Fibroblast of lung (primary cell): Measurements from ENCODE around the gene TWIST2. TPM values are rescaled to one million over a fixed set of nuclear protein-coding genes. Genes with fewer than 3 reads are reported as not detected.

Experiments
- DNase-seq, 2 donors: peaks; one replicate each; pipeline versions ENCODE4 v3.0.0 to v3.0.0-alpha.2; 2010; ENCODE audit warnings: low read depth in 2 of 2
- H2AFZ ChIP-seq: 2 replicates; pipeline ENCODE4 v1.5.1; 2012; ENCODE audit warnings: low read length, control low read depth, inconsistent platforms
- H3K27ac ChIP-seq: 2 replicates; pipeline ENCODE4 v1.5.1; 2011; ENCODE audit warnings: low read length, control low read depth; ENCODE audit not compliant: insufficient read depth
- H3K27me3 ChIP-seq: 2 replicates; pipeline ENCODE4 v1.5.1; 2011; ENCODE audit warnings: mild to moderate bottlenecking, low read length; ENCODE audit not compliant: control insufficient read depth, insufficient read depth
- H3K36me3 ChIP-seq: 2 replicates; pipeline ENCODE4 v1.5.1; 2011; ENCODE audit warnings: low read length; ENCODE audit not compliant: control insufficient read depth, insufficient read depth
- H3K4me1 ChIP-seq: 2 replicates; pipeline ENCODE4 v1.5.1; 2011; ENCODE audit warnings: low read length; ENCODE audit not compliant: control insufficient read depth, insufficient read depth; ENCODE audit errors: extremely low read depth
- H3K4me2 ChIP-seq: 2 replicates; pipeline ENCODE4 v1.5.1; 2011; ENCODE audit warnings: low read length, control low read depth; ENCODE audit not compliant: insufficient read depth; ENCODE audit errors: extremely low read depth
- H3K4me3 ChIP-seq, 4 experiments: fragments of 200-600 bp in 1 of 4; sonication (generic) in 1 of 4; replicated peaks in 1 of 4; 2 replicates each; pipeline ENCODE4 v1.5.1; 2011 to 2016; ENCODE audit warnings: low read length in 4 of 4, low read depth in 3 of 4, mild to moderate bottlenecking in 3 of 4, control low read depth in 2 of 4, inconsistent platforms in 1 of 4, mixed read lengths in 1 of 4; ENCODE audit not compliant: insufficient read depth in 1 of 4; ENCODE audit errors: control extremely low read depth in 1 of 4
- H3K79me2 ChIP-seq: 2 replicates; pipeline ENCODE4 v1.5.1; 2012; ENCODE audit warnings: mild to moderate bottlenecking, low read length, inconsistent platforms; ENCODE audit not compliant: control insufficient read depth, insufficient read depth
- H3K9ac ChIP-seq: 2 replicates; pipeline ENCODE4 v1.5.1; 2011; ENCODE audit warnings: mild to moderate bottlenecking, low read length, control low read depth; ENCODE audit not compliant: insufficient read depth
- H3K9me3 ChIP-seq: 2 replicates; pipeline ENCODE4 v1.5.1; 2012; ENCODE audit warnings: low read depth, low read length; ENCODE audit not compliant: control insufficient read depth, insufficient read depth
- H4K20me1 ChIP-seq: 2 replicates; pipeline ENCODE4 v1.5.1; 2011; ENCODE audit warnings: low read length; ENCODE audit not compliant: control insufficient read depth, insufficient read depth; ENCODE audit errors: extremely low read depth
- EZH2 ChIP-seq: IDR thresholded peaks from 2 replicates; pipeline ENCODE4 v1.5.1; 2012; ENCODE audit warnings: low read length, control low read depth, mild to moderate bottlenecking; ENCODE audit errors: missing control alignments
- polyA plus RNA-seq, 2 donors: library from polyadenylated mRNA; depleted of rRNA in 1 of 2; stranded (reverse) in 1 of 2; unstranded in 1 of 2; fragments of >200 nt; gene quantifications; 2 replicates each; pipeline ENCODE4 v1.2.1, GENCODE V29; 2011 to 2012; ENCODE audit warnings: missing spikeins in 1 of 2
- total RNA-seq: library from RNA; depleted of rRNA; stranded (reverse); fragments of >200 nt; gene quantifications from 2 replicates; pipeline ENCODE4 v1.2.1, GENCODE V29; 2014
- TF ChIP-seq, protein P1 (sequence below), 2 donors: IDR thresholded peaks in 1 of 2; conservative IDR thresholded peaks in 1 of 2; 1 replicate in 1 of 2; 2 replicates in 1 of 2; pipeline ENCODE4 v1.5.1; 2011 to 2012; ENCODE audit warnings: low read length in 2 of 2, control low read depth in 1 of 2, inconsistent platforms in 1 of 2, low read depth in 1 of 2, mild to moderate bottlenecking in 1 of 2

The TWIST2 gene
- total and polyA plus RNA-seq, 2 donors (not counting 1 experiment from before 2014, with no cell fraction given), result 85.2 to 118 TPM

DNA sequence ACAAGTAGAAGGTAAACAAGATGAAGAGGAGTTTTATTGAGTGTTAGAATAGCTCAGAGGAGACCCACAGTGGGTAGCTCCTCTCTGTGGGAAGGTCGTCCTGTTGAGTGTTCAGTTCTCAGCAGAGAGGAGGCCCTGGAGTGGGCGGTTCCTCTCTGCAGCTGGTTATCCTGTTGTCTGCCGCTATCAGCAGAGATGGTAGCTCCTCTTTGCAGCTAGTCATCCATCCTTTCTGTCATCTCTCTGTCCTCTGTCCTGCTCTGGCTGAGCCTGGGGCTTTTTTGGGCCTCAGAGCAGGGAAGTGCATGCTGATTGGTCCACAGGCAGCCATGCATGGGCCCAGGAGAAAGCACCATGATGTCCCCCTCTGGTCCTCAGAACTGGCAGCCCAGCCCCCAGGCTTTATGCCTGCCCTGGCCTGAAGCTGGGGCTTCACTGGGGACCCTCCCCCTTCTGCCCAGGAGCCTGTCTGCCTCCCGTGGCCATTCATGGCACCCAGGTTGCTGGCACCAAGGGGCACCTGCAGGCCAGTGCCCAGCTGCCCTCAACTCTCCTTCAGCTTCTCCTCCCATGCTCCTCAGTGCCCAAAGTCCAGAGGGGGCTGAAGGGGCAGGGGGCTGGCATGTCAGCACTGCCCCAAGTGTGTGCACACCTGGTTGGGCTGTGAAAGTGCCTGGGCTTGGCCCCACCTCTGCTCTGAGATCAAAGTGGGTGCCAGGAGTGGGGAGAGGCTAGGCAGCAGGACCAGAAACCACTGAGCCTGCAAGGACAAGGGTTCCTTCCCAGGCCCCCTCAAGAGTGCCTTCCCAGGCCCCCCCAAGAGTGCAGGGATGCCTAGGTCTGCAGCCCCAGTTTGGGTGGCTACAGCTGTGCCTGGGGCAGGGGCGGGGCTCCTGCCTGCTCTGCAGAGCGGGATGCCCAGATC lies 98.7 kb downstream of the TWIST2 start:
- Histone ChIP-seq H3K9me3 (no peaks in the 10 kb centered on the region), H3K4me2 (no peak overlapping the region), H3K79me2 (no peaks in the 10 kb centered on the region), H3K9ac (no peak overlapping the region), H3K36me3 (no peaks in the 10 kb centered on the region), H4K20me1 (no peaks in the 10 kb centered on the region), H3K4me3 (no peak overlapping the region), H2AFZ (no peak overlapping the region), H3K27me3 (no peaks in the 10 kb centered on the region), H3K27ac (no peak overlapping the region), H3K4me1 (peaks cover 10% of the 10 kb centered on the region)
- no peak for TF ChIP-seq EZH2
- TF ChIP-seq, protein P1, sequence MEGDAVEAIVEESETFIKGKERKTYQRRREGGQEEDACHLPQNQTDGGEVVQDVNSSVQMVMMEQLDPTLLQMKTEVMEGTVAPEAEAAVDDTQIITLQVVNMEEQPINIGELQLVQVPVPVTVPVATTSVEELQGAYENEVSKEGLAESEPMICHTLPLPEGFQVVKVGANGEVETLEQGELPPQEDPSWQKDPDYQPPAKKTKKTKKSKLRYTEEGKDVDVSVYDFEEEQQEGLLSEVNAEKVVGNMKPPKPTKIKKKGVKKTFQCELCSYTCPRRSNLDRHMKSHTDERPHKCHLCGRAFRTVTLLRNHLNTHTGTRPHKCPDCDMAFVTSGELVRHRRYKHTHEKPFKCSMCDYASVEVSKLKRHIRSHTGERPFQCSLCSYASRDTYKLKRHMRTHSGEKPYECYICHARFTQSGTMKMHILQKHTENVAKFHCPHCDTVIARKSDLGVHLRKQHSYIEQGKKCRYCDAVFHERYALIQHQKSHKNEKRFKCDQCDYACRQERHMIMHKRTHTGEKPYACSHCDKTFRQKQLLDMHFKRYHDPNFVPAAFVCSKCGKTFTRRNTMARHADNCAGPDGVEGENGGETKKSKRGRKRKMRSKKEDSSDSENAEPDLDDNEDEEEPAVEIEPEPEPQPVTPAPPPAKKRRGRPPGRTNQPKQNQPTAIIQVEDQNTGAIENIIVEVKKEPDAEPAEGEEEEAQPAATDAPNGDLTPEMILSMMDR (conservative IDR thresholded peaks at IDR 0.05 in 1 of 2, IDR thresholded peaks at IDR 0.05 in 1 of 2; ENCODE audit: low read depth in 1 of 2, low read length in 2 of 2), result no peak
- DNase-seq, result no peak

DNA sequence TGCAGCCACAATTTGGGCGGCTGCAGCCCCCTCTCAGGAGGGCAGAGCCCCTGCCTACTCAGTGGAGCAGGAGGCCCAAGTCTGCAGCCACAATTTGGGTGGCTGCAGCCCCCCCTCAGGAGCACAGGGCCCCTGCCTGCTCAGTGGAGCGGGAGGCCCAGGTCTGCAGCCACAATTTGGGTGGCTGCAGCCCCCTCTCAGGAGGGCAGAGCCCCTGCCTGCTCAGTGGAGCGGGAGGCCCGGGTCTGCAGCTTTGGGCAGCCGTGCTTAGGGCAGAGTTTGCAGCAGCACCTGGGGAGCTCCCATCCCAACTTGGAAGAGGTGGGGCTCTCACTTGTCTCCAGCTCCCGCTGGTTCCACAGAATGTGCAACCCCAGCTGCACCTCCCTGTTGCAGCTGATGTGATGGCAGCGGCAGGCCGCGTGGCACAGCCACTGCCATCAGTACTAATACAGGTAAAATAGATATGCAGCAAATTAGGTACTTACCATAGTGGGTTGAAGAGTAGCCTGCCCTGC lies 99.4 kb downstream of the TWIST2 start:
- no peak for DNase-seq
- Histone ChIP-seq H3K4me1 (peaks cover 10% of the 10 kb centered on the region), H3K79me2 (no peaks in the 10 kb centered on the region), H4K20me1 (no peaks in the 10 kb centered on the region), H3K4me2 (no peak overlapping the region), H3K36me3 (no peaks in the 10 kb centered on the region), H3K27ac (peak overlapping the region; percentile 89), H3K9me3 (no peaks in the 10 kb centered on the region), H3K27me3 (no peaks in the 10 kb centered on the region), H3K4me3 (no peak overlapping the region), H3K9ac (no peak overlapping the region), H2AFZ (no peak overlapping the region)
- TF ChIP-seq, protein P1 (conservative IDR thresholded peaks at IDR 0.05 in 1 of 2, IDR thresholded peaks at IDR 0.05 in 1 of 2; ENCODE audit: low read depth in 1 of 2, low read length in 2 of 2), result no peak
- no peak for TF ChIP-seq EZH2

DNA sequence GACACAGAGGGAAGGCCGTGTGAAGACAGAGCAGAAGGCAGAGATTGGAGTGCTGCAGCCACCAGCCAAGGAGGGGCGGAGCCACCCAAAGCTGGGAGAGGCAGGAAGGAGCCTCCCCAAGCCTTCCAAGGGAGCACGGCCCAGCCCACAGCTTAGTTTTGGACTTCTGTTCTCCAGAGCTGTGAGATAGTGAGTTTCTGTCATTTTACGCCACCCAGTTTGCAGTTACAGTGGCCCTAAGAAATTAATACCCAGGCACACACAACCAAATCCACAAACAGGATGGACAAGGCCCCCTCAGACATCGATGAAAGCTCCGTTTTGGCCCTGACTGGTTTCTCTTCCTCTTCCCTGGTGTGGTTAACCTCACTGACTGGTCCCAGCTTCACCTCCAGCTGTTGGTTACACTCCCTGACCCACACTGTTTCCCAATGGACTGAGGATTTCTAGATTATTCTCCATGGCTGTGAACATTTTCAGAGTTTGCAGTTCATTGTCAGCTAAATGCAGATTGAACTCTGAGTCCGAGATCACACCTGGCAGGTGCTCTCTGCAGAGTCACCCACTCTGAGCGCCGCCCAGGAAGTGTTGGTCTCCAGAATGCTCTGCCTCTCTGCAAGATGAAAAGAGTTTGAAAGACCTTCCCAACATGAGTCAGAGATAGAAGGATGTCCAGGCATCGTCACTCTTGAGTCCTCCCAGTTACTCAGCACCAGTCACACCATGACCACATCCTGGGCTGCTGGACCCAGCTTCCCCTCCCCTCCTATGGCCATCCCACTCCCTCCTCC lies 100.2 kb downstream of the TWIST2 start:
- Histone ChIP-seq H3K36me3 (no peaks in the 10 kb centered on the region), H3K4me2 (peak overlapping the region; percentile 60), H3K27ac (peak overlapping the region; percentile 89), H3K9ac (peak overlapping the region; percentile 21), H3K4me1 (peaks cover 10% of the 10 kb centered on the region), H3K79me2 (no peaks in the 10 kb centered on the region), H3K9me3 (no peaks in the 10 kb centered on the region), H3K27me3 (no peaks in the 10 kb centered on the region), H2AFZ (peak overlapping the region; percentile 37), H4K20me1 (no peaks in the 10 kb centered on the region), H3K4me3 (no peak overlapping the region)
- TF ChIP-seq EZH2, result no peak
- TF ChIP-seq, protein P1 (conservative IDR thresholded peaks at IDR 0.05 in 1 of 2, IDR thresholded peaks at IDR 0.05 in 1 of 2; ENCODE audit: low read depth in 1 of 2, low read length in 2 of 2), result no peak
- peak; percentile 78 to 97 for DNase-seq
